Upper lobe of left lung (tissue), 6 donors: ENCODE measurements around the gene GAB2. TPM values are rescaled to one million over a fixed set of nuclear protein-coding genes. Genes with fewer than 3 reads are reported as not detected.

Experiments
- ATAC-seq, 2 donors: fragments of 200-7000 bp; cut with Tn5 transposase; one replicate each; pipeline ENCODE4 v1.9.1; 2022; ENCODE audit warnings: mild to moderate bottlenecking in 2 of 2, moderate library complexity in 2 of 2; ENCODE audit not compliant: low FRiP score in 2 of 2
- DNase-seq, 2 donors: peaks; one replicate each; pipeline ENCODE4 v3.0.0-alpha.2; 2019 to 2020
- H3K27ac ChIP-seq, 4 donors: fragments of 200-600 bp; sonication (generic); one replicate each; pipeline ENCODE4 v1.5.1; 2016 to 2019
- H3K27me3 ChIP-seq, 4 donors: fragments of 200-600 bp; sonication (generic); one replicate each; pipeline ENCODE4 v1.5.1; 2017 to 2019
- H3K36me3 ChIP-seq, 4 donors: fragments of 200-600 bp; sonication (generic); one replicate each; pipeline ENCODE4 v1.5.1; 2016 to 2019
- H3K4me1 ChIP-seq, 4 donors: fragments of 200-600 bp; sonication (generic); one replicate each; pipeline ENCODE4 v1.5.1; 2018 to 2019
- H3K4me3 ChIP-seq, 4 donors: fragments of 200-600 bp; sonication (generic); one replicate each; pipeline ENCODE4 v1.5.1; 2017 to 2019; ENCODE audit warnings: mild to moderate bottlenecking in 2 of 4, moderate library complexity in 1 of 4
- H3K9me3 ChIP-seq, 4 donors: fragments of 200-600 bp; sonication (generic); one replicate each; pipeline ENCODE4 v1.5.1; 2018 to 2019
- CTCF ChIP-seq, 6 experiments: fragments of 450-650 bp in 4 of 6; fragments of 200-600 bp in 2 of 6; sonication (generic) in 2 of 6; IDR thresholded peaks; one replicate each; pipeline ENCODE4 v1.5.1; 2016 to 2019; ENCODE audit warnings: antibody characterized with exemption in 6 of 6
- EP300 ChIP-seq, 4 donors: sonication (generic); formaldehyde crosslinking; IDR thresholded peaks; one replicate each; pipeline ENCODE4 v1.5.1; 2017; ENCODE audit warnings: antibody characterized with exemption in 4 of 4, control low read depth in 2 of 4
- POLR2A ChIP-seq, 4 donors: fragments of 450-650 bp; IDR thresholded peaks; one replicate each; pipeline ENCODE4 v1.5.1; 2016 to 2017; ENCODE audit warnings: antibody characterized with exemption in 4 of 4, mild to moderate bottlenecking in 2 of 4
- POLR2AphosphoS5 ChIP-seq, 2 donors: sonication (generic); formaldehyde crosslinking; IDR thresholded peaks; one replicate each; pipeline ENCODE4 v1.5.1; 2017; ENCODE audit warnings: antibody characterized with exemption in 2 of 2
- WGBS, 2 donors: methylation state at CpG; one replicate each; pipeline ENCODE4 v1.1.5; 2017 to 2018; 5-methylcytosine and 5-hydroxymethylcytosine counted together
- total RNA-seq, 6 donors: library from RNA; depleted of rRNA in 4 of 6; stranded (reverse); fragments of >200 nt in 4 of 6; gene quantifications; one replicate each; pipeline versions ENCODE4 v1.1.0 to v1.2.1, GENCODE V29; 2016 to 2021
- donor health status: DM: no; HTN: no; CAD: no; lungs with moderate emphysema.
- donor health status: DM: no; HTN: yes; CAD: no; lungs with severe emphysema.

GAB2 gene
- total RNA-seq, 6 donors from 2014 or later: 40.9 to 76.6 (median 50.4) TPM

DNA sequence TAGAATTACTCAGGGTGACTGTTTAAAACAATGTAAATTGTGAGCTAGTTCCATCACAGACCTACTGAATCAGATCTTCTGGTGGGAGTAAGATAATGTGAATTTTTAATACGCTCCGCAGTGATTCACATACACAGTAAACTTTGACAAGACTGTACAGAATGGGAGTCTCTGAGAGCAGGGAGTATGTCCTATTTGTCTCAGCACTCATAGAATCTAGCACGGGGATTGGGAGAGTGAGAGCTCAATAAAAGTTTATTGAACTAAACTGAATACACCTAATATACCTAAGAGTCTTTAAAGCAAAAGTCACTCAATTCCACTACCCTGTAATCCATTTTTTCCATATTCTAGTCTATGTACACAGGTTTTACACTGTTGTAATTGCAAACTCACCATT, 11.2 kb upstream of the GAB2 start:
- peaks cover 0 to 6% (median 0%) of the 10 kb centered on the region in 4 donors for H3K4me1 ChIP-seq
- H3K27ac ChIP-seq: peak overlapping the region in 1 of 4 donors; percentile 73
- no peak for ATAC-seq
- H3K36me3 ChIP-seq: no peaks in the 10 kb centered on the region
- no peaks in the 10 kb centered on the region for H3K27me3 ChIP-seq
- DNase-seq: no peak
- TF ChIP-seq POLR2A (IDR thresholded peaks at IDR 0.05) (no peak), EP300 (IDR thresholded peaks at IDR 0.05) (no peak), CTCF (IDR thresholded peaks at IDR 0.05) (no peak), POLR2AphosphoS5 (IDR thresholded peaks at IDR 0.05) (no peak)
- WGBS, 2 donors: 91 to 97% methylated on average over 3 of the region's 3 CpGs
- no peaks in the 10 kb centered on the region for H3K9me3 ChIP-seq
- no peak overlapping the region for H3K4me3 ChIP-seq

GRCh38 chr11:78428266-78428636, 10.6 kb upstream of the GAB2 start:
- Histone ChIP-seq H3K9me3 (no peaks in the 10 kb centered on the region), H3K36me3 (no peaks in the 10 kb centered on the region), H3K27ac (peak overlapping the region; percentile 26 to 73 (median 55)), H3K27me3 (no peaks in the 10 kb centered on the region), H3K4me1 (peaks cover 0 to 6% (median 0%) of the 10 kb centered on the region in 4 donors), H3K4me3 (no peak overlapping the region)
- DNase-seq (no peak), ATAC-seq (no peak)
- no peak for TF ChIP-seq POLR2A (IDR thresholded peaks at IDR 0.05)
- TF ChIP-seq CTCF (IDR thresholded peaks at IDR 0.05): no peak

DNA sequence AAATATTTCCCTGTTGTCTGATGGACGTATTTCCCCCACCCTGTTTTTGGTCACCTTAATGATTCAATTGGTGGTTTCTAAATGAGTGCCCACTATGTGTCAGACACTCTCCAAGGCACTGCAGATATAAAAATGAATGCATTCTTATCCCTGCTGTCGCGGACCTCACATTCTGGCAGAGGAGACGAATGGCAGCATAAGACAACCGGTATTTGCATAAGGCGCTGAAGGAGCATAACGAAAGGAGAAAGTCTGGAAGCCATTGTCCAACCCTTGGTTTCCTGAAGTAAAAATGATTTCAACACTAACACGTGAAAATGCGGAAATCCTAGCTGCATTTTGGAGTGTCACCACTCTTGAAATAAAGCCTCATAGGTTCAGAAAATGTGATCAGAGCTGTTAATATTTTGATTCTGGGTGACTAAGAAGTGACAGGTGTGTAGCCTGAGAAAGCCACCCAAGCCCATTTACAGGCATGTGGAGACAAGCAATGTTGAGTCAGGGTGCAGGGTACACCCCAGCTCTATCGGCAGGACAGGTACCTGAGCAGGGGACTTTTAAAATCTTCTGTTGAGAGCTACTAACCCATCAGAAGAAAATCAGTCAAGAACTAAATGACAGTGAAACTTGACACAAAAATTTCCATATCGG, 10.1 kb upstream of the GAB2 start:
- H3K27ac ChIP-seq: peak overlapping the region; percentile 26 to 73 (median 55)
- TF ChIP-seq POLR2AphosphoS5 (IDR thresholded peaks at IDR 0.05) (no peak), POLR2A (IDR thresholded peaks at IDR 0.05) (no peak), EP300 (IDR thresholded peaks at IDR 0.05) (no peak), CTCF (IDR thresholded peaks at IDR 0.05) (no peak)
- peaks cover 0 to 6% (median 0%) of the 10 kb centered on the region in 4 donors for H3K4me1 ChIP-seq
- DNase-seq (no peak), ATAC-seq (no peak)
- no peaks in the 10 kb centered on the region for H3K27me3 ChIP-seq
- H3K36me3 ChIP-seq: no peaks in the 10 kb centered on the region
- WGBS, 2 donors: 57 to 58% methylated on average over 11 of the region's 11 CpGs
- no peaks in the 10 kb centered on the region for H3K9me3 ChIP-seq
- no peak overlapping the region for H3K4me3 ChIP-seq

DNA sequence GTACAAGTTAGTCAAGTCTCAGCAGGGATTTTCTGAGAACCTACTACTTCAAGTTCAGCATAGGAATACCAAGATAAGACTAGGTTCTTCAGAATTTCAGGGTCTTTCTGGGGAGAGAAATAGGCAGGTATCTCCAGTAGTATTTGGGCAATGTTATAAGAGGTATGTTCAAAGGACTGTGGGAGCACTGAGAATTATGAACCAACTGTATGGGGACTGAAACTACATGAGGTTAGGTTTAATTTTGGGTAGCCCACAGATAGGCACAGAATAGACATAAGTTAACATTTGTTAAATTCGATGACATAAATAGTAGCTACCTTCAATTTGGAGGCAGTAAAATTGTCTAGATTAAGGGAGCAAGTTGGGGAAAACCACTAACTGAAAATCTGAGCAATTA, 9.2 kb upstream of the GAB2 start:
- no peaks in the 10 kb centered on the region for H3K9me3 ChIP-seq
- H3K27me3 ChIP-seq: no peaks in the 10 kb centered on the region
- no peak overlapping the region for H3K4me3 ChIP-seq
- no peak for ATAC-seq
- H3K27ac ChIP-seq: peak overlapping the region in 1 of 4 donors; percentile 73
- TF ChIP-seq POLR2A (IDR thresholded peaks at IDR 0.05) (no peak), EP300 (IDR thresholded peaks at IDR 0.05) (no peak), POLR2AphosphoS5 (IDR thresholded peaks at IDR 0.05) (no peak)
- no peaks in the 10 kb centered on the region for H3K36me3 ChIP-seq
- no peak for DNase-seq
- peaks cover 0 to 6% (median 0%) of the 10 kb centered on the region in 4 donors for H3K4me1 ChIP-seq
- WGBS, 2 donors: 77 to 93% methylated on average over 1 of the region's 1 CpG

DNA sequence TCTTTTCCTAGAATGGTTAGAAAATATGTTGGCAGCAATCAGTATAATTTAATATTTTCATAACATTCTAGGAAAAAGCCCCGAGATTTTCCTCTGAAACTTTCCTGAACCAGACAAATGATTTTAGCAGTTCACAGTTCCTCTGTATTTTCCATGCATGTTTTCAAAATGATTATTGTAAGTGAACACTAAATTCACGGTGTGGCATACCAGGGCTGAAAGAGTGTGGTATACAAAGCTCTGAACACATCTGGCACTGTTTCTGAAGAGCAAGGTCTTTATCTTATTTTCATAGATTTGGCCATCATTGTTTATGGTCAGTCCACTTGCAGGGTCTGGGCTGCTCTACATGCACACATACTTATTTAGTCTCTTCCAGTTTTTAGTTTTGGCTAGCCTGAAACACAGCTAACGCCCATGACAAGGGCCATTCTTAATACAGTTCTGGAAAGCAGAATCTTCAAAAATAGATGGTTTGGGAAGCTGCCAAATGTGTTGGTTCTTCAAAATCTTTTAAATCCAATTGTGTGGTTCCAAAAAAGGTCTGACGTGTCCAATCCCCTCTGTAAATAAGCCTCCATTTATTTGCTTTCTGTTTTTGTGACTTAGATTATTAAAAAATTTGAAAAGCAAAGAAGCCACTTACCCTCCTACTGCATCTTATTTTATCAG, 7.9 kb upstream of the GAB2 start:
- DNase-seq (no peak), ATAC-seq (peak in 1 of 2 donors; percentile 32)
- WGBS, 2 donors: 59 to 62% methylated on average over 4 of the region's 4 CpGs
- no peak for TF ChIP-seq POLR2AphosphoS5 (IDR thresholded peaks at IDR 0.05)
- TF ChIP-seq EP300 (IDR thresholded peaks at IDR 0.05): no peak
- no peak for TF ChIP-seq CTCF (IDR thresholded peaks at IDR 0.05)
- TF ChIP-seq POLR2A (IDR thresholded peaks at IDR 0.05): no peak
- no peak overlapping the region for H3K4me3 ChIP-seq
- peak overlapping the region; percentile 59 to 73 (median 60) for H3K27ac ChIP-seq
- H3K4me1 ChIP-seq: peaks cover 0 to 10% (median 3%) of the 10 kb centered on the region in 4 donors
- no peaks in the 10 kb centered on the region for H3K36me3 ChIP-seq
- no peaks in the 10 kb centered on the region for H3K9me3 ChIP-seq
- H3K27me3 ChIP-seq: no peaks in the 10 kb centered on the region
